DMS114 treated with DMSO at 0.1 percent for 48 hours (cell line): ENCODE results near the gene HIPK4.
"Not testable (repeated sequence)": the region's sequence is repeated elsewhere in the genome, so short reads cannot be mapped to it uniquely, and the experiment has no call there.

ENCODE experiments used
- DNase-seq: peaks from one replicate; lab custom pipeline; 2025; ENCODE audit not compliant: unreplicated experiment; lab: John Stamatoyannopoulos, UW

Gene HIPK4

DNA sequence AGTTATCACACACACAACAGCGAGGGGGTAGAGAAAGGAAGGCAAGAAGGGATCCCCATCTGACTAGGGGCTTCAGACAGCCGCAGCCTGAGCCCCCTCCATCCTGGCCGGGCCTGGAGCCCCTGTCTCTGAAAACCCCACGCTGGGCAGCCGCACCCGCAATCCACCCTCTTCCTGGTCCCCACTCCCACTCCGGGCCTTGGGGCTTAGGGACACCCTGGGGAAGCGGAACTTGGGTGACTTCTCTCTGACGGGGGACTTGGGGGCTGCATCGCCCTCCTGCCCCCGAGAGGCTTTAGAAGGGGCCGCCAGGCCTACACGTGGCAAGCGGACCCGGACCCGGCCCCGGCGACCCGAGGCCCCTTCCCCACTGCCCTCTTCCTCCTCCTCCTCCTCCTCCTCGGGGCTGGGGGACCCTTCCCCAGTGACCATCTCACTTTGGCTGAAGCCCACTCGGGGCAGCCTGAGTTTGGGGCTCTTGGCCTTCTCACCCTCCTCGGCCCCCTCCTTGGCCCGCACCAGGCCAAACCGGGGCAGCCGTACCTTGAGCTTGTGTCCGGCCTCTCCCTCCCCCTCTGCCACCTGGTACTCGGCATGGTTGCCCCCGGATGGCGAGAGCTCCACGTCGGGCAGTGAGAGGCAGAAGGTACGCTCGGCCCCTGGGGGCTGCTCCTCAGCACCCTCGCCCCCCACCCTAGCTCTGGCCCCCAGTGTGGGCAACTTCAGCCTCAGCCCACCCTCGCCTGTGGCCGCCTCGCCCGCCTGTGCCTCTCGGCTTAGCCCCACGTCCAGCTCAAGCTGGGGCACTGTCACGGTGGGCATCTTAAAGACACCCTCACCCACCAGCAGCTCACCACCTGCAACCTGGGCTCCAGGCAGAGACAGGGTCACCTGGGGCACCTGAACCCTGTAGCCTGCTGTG, 4.2 kb upstream of the HIPK4 start:
- DNase-seq = no peak

DNA sequence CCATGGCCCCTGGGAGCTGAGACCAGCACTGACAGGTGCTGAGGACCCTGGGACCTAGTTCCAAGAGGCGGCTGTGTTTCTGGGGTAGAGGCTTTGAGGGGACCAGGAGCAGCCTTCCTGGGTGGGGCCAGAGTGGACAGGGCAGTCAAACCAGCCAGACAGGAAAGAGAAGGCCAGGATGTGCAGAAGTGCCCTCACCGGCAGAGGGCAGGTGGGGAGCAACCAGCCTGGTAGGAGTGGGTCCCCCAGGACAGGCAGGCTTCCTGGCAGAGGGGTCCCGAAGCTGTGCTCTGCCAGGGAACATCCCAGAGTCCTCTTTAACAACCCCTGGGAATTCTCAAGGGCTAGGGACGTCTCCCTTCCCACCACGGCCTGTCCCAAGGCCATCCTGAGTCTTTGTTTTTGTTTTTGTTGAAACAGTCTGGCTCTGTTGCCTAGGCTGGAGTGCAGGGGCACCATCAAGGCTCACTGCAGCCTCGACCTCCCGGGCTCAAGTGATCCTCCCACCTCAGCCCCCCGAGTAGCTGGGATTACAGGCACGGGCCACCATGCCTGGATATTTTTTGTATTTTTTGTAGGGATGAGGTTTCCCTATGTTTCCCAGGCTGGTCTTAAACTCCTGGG, 3.0 kb upstream of the HIPK4 start:
- no peak for DNase-seq

DNA sequence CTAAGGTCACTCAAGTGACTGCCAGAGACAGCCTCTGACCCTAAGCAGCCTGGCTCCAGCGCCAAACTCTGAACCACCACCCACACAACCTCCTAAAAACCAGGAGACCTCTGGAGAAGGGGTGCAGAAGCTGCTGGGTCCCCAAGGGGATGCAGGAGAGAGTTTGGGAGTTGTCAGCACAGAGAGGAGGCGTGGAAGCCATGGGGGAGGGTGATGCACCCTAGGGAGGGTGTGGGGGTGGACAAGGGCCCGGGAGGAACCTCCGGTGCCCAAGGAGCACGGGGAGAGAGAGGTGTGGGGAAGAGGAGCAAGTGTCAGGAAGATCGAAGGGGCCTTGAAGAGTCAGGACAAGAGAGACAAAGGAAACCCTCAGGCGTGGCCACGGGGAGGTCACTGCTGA, 2.1 kb upstream of the HIPK4 start:
- no peak for DNase-seq

DNA sequence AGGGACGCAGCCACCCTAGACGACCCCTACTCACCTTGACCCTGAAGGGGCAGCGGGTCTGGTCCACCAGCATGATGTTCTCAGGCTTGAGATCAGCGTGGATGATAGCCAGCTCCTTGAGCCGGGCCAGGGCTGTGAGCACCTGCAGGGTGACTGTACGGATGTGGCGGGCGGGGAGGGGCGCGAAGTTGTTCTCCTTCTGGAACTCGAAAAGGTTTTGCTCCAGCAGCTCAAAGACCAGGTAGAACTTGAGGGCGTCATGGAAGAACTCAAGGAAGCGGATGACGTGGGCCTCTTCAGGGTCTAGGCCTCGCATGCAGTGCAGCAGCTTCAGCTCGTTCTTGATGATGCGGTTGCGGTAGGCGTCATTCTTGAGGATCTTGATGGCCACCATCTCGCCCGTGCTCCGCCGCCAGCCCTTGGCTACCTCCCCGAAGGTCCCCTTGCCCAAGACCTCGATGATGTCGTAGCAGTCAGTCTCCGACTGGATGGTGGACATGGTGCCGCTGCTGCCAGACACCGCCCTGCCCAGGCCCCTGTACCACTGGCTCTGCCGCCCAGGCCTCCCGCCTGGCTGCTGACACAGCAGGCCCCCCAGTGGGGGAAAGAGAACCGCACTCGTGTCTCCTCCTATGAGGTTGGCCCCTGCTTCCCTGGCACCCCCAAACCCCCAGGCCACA, 437 bp downstream of the HIPK4 start:
- DNase-seq = no peak

DNA sequence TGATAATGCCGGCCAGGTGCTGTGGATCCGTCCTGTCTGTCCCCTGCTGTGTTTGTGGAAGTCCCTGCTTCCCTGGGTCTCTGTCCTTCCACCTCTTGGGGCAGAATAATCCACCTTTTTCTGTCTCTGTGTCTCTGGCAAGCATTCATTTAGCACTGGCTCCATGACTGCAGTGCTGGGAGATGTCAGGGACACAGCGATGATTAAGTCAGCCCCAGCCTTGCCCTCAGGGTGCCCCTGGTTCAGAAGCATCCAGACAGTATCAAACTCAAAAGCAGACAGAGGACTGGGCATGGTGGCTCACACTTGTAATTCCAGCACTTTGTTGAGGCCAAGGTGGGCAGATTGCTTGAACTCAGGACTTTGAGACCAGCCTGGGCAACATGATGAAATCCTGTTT, 1.5 kb downstream of the HIPK4 start:
- DNase-seq = no peak

DNA sequence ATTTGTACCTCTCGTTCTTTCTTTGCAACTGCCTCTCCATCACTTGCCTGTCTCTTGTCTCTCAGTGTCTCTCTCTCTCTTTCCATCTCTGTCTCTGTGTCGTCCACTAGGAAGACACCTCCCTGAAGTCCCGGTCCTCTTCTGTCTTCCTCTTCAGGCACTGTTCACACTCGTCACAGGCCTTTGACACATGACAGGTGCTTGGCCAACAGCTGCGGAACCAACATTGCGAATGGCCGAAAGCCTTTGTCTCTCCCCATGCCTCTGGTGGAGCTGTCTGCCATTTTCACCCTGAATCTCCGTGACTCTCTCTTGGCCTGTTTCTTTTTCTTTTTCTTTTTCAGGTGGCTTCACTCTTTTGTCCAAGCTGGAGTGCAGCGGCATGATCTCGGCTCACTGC, 2.8 kb downstream of the HIPK4 start:
- no peak for DNase-seq

DNA sequence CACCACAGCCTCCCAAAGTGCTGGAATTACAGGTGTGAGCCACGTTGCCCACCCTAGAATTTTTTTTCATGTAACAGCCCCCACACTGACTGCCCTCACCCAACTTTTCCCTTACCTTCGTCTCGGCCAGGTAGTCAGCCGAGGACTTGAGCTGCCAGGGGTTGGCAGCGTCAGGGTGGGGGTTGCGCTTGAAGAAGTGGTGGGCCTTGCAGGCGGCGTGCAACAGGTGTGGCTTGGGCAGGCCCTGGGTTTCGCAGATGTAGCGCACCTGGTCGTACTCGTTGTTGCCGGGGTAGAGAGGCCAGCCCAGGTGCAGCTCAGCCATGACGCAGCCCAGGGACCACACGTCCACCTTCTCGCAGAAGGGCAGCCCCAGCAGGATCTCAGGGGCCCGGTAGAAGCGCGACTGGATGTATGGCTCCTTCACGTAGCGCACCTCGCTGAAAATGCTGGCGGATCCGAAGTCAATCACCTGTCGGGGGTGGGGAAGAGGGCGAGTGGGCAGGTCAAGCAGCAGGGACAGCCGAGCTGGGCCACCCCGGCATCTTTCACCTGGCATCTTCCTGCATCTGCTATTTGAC, 6.2 kb downstream of the HIPK4 start:
- no peak for DNase-seq

DNA sequence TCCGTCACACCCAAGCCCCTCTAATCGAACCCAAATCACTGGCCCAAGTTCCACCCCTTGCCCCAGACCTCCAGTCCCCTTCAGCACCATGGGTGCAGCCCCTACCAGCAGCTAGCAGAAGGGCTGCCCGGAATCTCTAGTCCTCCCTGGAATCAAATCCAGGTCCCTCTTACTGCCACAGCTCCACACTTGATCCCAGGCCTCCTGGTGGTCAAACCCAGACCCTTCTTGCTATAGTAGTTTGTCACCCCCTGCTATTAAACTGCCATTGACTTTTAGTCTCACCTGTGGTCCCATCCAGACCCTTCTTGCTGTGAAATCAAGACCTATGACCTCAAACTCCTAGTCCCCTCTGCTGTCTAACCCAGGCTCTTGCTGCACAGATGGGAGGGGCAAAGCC, 8.7 kb downstream of the HIPK4 start:
- DNase-seq = no peak

DNA sequence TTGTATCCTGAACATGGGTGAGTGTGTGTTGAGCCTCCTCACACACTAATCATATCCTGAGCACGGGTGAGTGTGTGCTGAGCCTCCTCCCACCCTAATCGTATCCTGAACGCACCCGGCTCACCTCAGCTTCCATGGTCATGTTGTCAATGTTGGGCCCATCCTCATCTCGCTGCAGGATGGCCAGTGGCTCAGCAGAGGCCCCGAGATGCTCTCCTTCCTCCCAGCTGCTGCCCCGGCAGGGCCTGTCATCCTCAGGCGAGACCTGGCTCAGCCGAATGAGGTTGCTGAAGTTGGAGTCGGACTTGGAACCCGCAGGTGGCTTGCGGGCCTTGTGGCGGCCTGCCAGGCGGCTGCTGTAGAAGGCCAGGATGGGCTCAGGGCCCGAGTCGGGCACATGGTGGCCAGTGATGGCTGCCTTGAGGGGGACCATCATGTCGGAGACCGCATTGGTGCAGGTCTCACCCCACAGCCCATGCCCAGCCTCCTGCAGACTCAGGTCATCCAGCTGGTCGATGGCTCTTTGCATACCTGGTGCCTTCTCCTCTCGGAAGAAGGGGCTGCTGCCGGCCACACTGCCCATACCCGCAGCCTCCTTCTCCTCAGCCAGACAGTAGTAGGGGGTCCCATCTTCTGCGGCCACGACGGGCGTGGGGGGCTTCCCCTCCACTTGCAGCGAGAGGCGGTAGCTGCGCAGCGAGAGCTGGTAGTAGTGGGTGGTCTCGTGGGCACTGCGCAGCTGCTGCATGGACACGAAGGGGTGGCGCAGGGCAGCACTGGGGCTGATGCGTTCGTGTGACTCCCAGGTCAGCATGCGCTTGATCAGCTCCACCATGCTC, 9.6 kb downstream of the HIPK4 start:
- no peak for DNase-seq

DNA sequence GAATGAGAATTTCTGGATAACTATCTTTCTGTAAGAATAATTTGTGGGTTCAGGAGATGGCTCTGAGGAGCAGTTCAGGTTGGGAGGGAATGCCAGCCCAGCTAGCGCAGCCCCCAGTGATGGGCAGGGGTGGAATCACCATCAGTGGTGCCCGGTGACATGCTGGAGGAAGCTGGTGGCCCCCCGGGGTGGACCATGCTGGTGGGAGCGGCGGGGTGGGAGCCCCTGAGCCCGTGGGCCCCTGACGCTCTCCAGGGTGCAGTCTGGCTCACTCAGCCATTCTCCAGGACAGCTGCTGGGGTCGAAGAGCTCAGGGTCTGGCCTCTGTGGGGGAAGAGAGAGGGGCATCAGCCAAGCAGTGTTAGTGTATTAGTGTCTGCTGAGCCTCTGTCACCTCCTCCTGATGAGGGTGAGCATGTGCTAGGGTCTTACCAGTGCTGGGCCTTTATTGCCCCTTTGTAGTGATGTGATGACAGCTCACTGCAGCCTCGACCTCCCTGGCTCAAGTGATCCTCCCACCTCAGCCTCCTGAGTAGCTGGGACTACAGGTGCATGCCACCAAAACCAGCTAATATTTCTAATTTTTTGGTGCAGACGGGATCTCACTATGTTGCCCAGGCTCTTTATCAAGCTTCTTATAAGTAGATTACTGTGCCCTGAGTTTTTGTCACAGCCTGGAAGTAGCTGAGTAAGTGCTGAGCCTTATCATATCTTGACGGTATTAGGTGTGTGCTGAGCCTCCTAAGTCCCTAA, 10.4 kb downstream of the HIPK4 start:
- DNase-seq = no peak

DNA sequence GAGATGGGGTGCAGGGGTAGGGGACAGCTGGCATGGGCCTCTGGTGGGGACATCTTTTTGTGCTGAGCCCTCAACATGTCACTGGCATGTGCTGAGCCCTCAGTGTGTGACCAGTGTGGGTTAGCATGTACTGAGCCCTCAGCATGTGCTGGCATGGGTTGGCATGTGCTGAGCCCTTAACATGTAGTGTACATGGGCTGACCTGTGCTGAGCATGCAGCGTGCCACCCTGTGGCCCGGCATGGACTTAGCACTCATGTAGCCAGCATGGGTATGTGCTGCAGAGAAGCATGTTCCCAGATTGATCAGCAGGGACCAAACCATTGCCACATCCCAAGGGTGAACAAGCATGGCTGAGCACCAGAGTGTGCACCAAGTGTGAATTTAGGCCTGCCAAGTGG, 11.5 kb downstream of the HIPK4 start:
- no peak for DNase-seq

DNA sequence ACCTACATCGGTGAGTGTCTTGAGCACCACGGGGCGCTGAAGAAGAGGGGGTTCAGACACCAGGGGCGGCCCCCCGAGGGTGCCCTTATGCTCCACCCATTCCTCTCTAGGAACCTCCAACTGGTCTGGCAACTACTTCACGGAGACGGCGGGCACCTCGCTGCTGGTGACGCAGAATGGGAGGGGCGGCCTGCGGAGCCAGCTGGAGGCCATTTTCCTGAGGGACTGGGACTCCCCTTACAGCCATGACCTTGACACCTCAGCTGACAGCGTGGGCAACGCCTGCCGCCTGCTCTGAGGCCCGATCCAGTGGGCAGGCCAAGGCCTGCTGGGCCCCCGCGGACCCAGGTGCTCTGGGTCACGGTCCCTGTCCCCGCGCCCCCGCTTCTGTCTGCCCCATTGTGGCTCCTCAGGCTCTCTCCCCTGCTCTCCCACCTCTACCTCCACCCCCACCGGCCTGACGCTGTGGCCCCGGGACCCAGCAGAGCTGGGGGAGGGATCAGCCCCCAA, 12.1 kb downstream of the HIPK4 start:
- DNase-seq = no peak

DNA sequence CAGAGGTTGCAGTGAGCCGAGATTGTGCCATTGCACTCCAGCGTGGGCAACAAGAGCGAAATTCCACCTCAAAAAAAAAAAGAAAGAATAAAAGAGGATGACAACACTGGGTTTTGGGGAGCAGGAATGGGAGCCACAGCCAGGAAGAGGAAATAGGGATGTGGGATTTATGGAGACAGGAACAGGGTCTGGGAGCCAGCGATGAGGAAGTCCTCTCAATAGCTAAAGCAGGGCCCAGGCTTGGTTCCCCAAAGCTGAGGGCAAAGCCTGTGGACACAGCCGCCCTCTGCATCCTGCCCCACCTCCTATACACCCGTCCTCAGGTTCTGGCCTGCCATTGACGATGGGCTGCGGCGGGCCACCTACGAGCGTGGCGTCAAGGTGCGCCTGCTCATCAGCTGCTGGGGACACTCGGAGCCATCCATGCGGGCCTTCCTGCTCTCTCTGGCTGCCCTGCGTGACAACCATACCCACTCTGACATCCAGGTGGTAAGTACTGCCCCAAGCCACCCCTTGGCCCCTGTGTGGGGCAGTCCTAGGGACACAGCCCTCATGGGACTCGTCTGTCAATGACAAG, 13.6 kb downstream of the HIPK4 start:
- DNase-seq = no peak

DNA sequence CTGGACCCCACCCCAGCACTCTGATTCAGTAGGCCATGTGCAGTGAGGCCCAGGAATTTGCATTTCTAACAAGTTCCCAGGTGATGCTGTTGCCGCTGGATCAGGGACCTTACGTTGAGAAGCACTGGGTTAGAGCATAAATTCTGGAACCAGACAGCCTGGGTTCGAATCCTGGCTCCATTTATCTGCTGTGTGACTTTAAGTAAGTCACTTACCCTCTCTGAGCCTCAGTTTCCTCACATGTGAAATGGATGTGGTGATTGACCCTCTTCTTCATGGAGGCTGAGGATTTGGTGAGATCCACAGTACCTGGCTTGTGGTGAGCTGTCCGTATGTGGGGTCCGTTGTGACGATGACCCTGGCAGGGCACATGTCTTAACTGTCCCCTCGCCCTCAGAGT, 15.9 kb downstream of the HIPK4 start:
- no peak for DNase-seq

DNA sequence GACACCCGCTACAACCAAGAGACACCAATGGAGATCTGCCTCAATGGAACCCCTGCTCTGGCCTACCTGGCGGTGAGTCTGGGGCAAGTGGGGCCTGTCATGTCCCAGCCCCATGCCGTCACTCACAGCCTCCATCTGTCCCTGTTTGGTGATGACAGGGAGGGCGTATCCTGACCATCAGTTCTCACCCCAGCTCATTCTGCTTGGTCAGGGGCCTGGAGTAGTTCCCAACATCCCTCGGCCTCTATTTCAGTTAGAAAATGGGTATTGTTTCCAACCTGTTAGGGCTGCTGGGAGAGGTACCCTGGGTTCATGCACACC, 18.2 kb downstream of the HIPK4 start:
- DNase-seq = no peak

DNA sequence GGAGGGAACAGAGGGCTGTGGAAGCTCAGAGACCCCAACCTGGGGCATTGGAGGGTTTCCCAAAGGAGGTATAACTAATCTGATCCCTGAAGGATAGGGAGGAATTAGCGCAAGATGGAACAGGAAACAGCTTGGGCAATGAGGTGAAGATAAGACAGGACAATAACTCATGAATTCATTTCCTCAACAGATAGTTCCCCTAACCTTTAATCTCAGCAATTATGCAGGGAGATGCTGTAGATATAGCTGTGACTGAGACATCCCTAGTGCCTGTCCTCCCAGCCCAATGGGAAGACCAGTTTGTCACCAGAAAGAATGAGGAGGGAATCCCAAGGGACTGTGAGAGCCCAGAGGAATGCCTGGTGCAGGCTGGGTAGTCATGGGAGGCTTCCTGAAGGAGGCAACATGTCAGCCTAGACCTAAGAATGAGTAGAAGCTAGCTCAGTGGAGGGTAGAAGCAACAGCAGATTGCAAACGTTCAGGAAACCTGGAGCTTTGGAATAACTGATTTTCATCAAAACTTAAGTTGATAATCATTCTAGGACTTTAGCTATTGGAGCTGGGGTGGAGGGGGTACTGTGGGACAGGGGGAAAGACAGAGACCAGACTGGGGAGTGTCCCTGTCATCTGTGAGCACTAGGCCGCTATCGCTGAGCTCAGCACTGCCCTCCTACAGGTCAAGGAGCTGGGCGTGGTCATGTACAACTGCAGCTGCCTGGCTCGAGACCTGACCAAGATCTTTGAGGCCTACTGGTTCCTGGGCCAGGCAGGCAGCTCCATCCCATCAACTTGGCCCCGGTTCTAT, 18.8 kb downstream of the HIPK4 start:
- DNase-seq = no peak

DNA sequence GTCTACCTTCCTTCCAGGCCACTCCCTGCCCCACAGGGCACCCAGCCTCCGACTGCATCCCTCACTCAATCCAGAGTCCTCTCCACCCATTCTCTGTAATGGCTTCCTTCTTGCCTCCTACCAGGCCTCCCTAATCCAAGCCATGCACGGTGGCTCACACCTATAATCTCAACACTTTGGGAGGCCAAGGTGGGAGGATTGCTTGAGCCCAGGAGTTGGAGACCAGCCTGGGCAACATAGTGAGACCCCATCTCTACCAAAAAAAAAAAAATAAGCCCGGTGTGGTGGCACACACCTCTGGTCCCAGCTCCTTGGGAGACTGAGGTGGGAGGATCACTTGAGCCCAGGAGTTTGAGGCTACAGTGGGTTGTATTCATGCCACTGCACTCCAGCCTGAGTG, 19.7 kb downstream of the HIPK4 start:
- not testable (repeated sequence) for DNase-seq

DNA sequence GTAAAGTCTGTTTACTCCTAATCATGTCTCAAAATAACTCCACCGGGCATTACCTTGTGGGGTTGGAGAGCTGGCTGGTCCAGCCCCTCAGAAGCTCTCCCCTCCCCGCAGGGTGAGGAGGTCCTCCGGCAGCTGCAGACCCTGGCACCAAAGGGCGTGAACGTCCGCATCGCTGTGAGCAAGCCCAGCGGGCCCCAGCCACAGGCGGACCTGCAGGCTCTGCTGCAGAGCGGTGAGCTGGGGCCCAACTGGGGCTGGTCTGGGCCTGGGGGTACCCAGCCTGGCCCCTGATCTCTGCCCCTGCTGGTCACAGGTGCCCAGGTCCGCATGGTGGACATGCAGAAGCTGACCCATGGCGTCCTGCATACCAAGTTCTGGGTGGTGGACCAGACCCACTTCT, 20.2 kb downstream of the HIPK4 start:
- DNase-seq = no peak
